ENCODE results near the gene FPR2. TPM values are rescaled to one million over a fixed set of nuclear protein-coding genes. Genes with fewer than 3 reads are reported as not detected.

The FPR2 gene
- total RNA-seq, 1 experiment from 2014 or later, result not detected

DNA sequence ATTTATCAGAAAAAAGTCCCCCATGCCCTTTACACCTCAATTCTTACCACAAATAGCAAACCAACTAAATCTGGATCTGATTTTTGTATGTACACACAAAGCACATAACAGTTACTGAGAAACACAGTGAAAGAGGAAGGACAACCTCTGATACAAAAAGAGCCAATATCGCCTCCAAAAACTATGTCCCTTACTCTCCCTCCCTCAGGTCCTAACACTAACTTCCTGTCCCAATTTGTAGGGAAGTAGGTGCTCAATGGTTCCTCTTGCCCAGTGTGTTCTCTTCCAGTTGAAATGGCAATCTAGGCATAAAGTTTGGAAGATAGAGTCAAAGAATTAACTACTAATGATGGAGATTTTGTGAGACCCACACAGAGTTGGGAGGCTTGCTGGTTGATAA, 18.2 kb downstream of the FPR2 start:
- no peaks in the 10 kb centered on the region for H3K36me3 Mint-ChIP-seq (ENCODE audit: insufficient read depth, unreplicated experiment)
- Histone ChIP-seq H3K4me3 (ENCODE audit: low read depth, low read length) (no peak overlapping the region), H3K4me1 (no peaks in the 10 kb centered on the region), H3K27me3 (replicated peaks; ENCODE audit: control insufficient read depth, insufficient read depth, low read length) (no peaks in the 10 kb centered on the region), H3K9me3 (peaks cover 3% of the 10 kb centered on the region; the same call in 1 of the 2 replicates), H3K36me3 (ENCODE audit: control insufficient read depth, insufficient read depth, low read length) (no peaks in the 10 kb centered on the region)
- ChIA-PET POLR2A (no interaction called here), CTCF (no interaction called here)
- no peak for DNase-seq
- H3K4me1 Mint-ChIP-seq (ENCODE audit: low read depth, unreplicated experiment), result no peaks in the 10 kb centered on the region
- no peak overlapping the region for H3K4me3 Mint-ChIP-seq (ENCODE audit: unreplicated experiment)
- BruUV-seq (replicated peaks), result no TSS peak
- H3K27me3 Mint-ChIP-seq (ENCODE audit: insufficient read depth, unreplicated experiment), result no peaks in the 10 kb centered on the region
- TF ChIP-seq, protein P1, sequence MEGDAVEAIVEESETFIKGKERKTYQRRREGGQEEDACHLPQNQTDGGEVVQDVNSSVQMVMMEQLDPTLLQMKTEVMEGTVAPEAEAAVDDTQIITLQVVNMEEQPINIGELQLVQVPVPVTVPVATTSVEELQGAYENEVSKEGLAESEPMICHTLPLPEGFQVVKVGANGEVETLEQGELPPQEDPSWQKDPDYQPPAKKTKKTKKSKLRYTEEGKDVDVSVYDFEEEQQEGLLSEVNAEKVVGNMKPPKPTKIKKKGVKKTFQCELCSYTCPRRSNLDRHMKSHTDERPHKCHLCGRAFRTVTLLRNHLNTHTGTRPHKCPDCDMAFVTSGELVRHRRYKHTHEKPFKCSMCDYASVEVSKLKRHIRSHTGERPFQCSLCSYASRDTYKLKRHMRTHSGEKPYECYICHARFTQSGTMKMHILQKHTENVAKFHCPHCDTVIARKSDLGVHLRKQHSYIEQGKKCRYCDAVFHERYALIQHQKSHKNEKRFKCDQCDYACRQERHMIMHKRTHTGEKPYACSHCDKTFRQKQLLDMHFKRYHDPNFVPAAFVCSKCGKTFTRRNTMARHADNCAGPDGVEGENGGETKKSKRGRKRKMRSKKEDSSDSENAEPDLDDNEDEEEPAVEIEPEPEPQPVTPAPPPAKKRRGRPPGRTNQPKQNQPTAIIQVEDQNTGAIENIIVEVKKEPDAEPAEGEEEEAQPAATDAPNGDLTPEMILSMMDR (IDR thresholded peaks at IDR 0.05; ENCODE audit: insufficient read depth in 1 of 2, low read depth in 1 of 2, low read length in 1 of 2, severe bottlenecking in 1 of 2, unreplicated experiment in 1 of 2), result no peak
- intact Hi-C loops (cut with micrococcal nuclease; ENCODE audit: unreplicated experiment), result no loop called here
- H3K9me3 Mint-ChIP-seq (ENCODE audit: unreplicated experiment), result peaks cover 16% of the 10 kb centered on the region
- no peak overlapping the region for H3K27ac Mint-ChIP-seq (ENCODE audit: unreplicated experiment)

DNA sequence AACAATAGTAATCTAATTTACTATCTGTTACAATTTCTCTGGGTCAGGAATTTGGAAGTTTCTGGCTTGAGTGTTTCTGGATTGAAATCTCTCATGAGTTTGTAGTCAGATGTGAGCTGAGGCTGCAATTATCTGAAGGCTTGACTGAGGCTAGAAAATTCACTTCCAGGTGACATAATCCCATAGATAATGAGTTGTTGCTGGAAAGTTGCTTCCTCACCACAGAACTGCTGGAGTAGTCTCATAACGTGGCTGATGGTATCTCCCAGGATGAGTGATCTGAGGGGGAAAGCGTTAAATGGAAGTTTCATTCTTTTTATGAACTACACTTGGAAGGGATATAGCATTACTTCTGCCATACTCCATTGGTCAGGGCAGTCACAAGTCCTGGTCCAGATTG, 18.7 kb downstream of the FPR2 start:
- no peaks in the 10 kb centered on the region for H3K36me3 ChIP-seq (ENCODE audit: control insufficient read depth, insufficient read depth, low read length)
- Mint-ChIP-seq H3K4me3 (ENCODE audit: unreplicated experiment) (no peak overlapping the region), H3K9me3 (ENCODE audit: unreplicated experiment) (peaks cover 14% of the 10 kb centered on the region), H3K4me1 (ENCODE audit: low read depth, unreplicated experiment) (no peaks in the 10 kb centered on the region), H3K27ac (ENCODE audit: unreplicated experiment) (no peak overlapping the region), H3K36me3 (ENCODE audit: insufficient read depth, unreplicated experiment) (no peaks in the 10 kb centered on the region), H3K27me3 (ENCODE audit: insufficient read depth, unreplicated experiment) (no peaks in the 10 kb centered on the region)
- peaks cover 3% of the 10 kb centered on the region; the same call in 1 of the 2 replicates for H3K9me3 ChIP-seq
- no TSS peak for BruUV-seq (replicated peaks)
- H3K4me1 ChIP-seq, result no peaks in the 10 kb centered on the region
- POLR2A ChIA-PET, result no interaction called here
- CTCF ChIA-PET, result no interaction called here
- no peak overlapping the region for H3K4me3 ChIP-seq (ENCODE audit: low read depth, low read length)
- TF ChIP-seq, protein P1 (IDR thresholded peaks at IDR 0.05; ENCODE audit: insufficient read depth in 1 of 2, low read depth in 1 of 2, low read length in 1 of 2, severe bottlenecking in 1 of 2, unreplicated experiment in 1 of 2), result no peak
- intact Hi-C loops (cut with micrococcal nuclease; ENCODE audit: unreplicated experiment), result no loop called here
- DNase-seq, result no peak
- H3K27me3 ChIP-seq (replicated peaks; ENCODE audit: control insufficient read depth, insufficient read depth, low read length), result no peaks in the 10 kb centered on the region

DNA sequence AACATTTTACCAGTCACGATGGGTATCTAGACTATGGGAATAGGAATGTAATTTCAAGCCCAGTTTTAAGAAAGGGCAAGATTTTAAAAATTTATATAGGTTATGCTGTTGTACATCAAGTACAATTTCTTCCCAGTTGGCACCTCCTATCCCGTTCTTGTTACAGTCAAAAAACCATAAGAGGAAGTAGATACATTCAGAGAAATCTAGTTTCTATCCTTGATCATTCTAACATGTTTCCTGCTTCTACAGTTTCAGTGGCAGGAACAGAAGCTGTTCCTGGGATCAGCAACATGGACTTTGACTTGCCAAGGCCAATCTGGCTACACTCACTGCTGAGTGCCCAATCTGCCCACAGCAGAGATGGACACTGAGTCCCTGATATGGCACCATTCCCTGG, 19.3 kb downstream of the FPR2 start:
- CTCF ChIA-PET, result no interaction called here
- no peaks in the 10 kb centered on the region for H3K4me1 Mint-ChIP-seq (ENCODE audit: low read depth, unreplicated experiment)
- H3K27me3 Mint-ChIP-seq (ENCODE audit: insufficient read depth, unreplicated experiment), result no peaks in the 10 kb centered on the region
- TF ChIP-seq, protein P1 (IDR thresholded peaks at IDR 0.05; ENCODE audit: insufficient read depth in 1 of 2, low read depth in 1 of 2, low read length in 1 of 2, severe bottlenecking in 1 of 2, unreplicated experiment in 1 of 2), result no peak
- intact Hi-C loops (cut with micrococcal nuclease; ENCODE audit: unreplicated experiment), result no loop called here
- H3K36me3 Mint-ChIP-seq (ENCODE audit: insufficient read depth, unreplicated experiment), result no peaks in the 10 kb centered on the region
- H3K9me3 Mint-ChIP-seq (ENCODE audit: unreplicated experiment), result peaks cover 8% of the 10 kb centered on the region
- H3K27ac Mint-ChIP-seq (ENCODE audit: unreplicated experiment), result no peak overlapping the region
- no peaks in the 10 kb centered on the region for H3K4me1 ChIP-seq
- no peak for DNase-seq
- no peaks in the 10 kb centered on the region for H3K36me3 ChIP-seq (ENCODE audit: control insufficient read depth, insufficient read depth, low read length)
- BruUV-seq (replicated peaks), result no TSS peak
- no peaks in the 10 kb centered on the region for H3K27me3 ChIP-seq (replicated peaks; ENCODE audit: control insufficient read depth, insufficient read depth, low read length)
- H3K4me3 ChIP-seq (ENCODE audit: low read depth, low read length), result no peak overlapping the region
- POLR2A ChIA-PET, result no interaction called here
- H3K4me3 Mint-ChIP-seq (ENCODE audit: unreplicated experiment), result no peak overlapping the region
- H3K9me3 ChIP-seq, result no peaks in the 10 kb centered on the region; the same call in 1 of the 2 replicates
